IMR-90 (cell line): ENCODE data around the gene ERRFI1. TPM values are rescaled to one million over a fixed set of nuclear protein-coding genes. Genes with fewer than 3 reads are reported as not detected.

ENCODE experiments used
- CEBPB ChIP-seq: IDR thresholded peaks from 2 replicates; pipeline ENCODE4 v1.6.1; 2012; ENCODE audit warnings: low read depth, low read length, improper control_type of control experiment
- CHD1 ChIP-seq: IDR thresholded peaks from 2 replicates; pipeline ENCODE4 v1.6.1; 2012; ENCODE audit warnings: low read depth, low read length, improper control_type of control experiment
- FOS ChIP-seq: fragments of 150-350 bp; IDR thresholded peaks from 2 replicates; pipeline ENCODE4 v1.6.1; 2016; ENCODE audit warnings: low read depth, low read length
- MAZ ChIP-seq: IDR thresholded peaks from 2 replicates; pipeline ENCODE4 v1.6.1; 2012; ENCODE audit warnings: low read depth, mild to moderate bottlenecking, low read length, improper control_type of control experiment, moderate library complexity, borderline replicate concordance
- POLR2A ChIP-seq: IDR thresholded peaks from 2 replicates; pipeline ENCODE4 v1.6.1; 2012; ENCODE audit warnings: mild to moderate bottlenecking, low read depth, low read length
- SMC3 ChIP-seq: fragments of 150-350 bp; IDR thresholded peaks from 2 replicates; pipeline ENCODE4 v1.6.1; 2016; ENCODE audit warnings: low read depth, mild to moderate bottlenecking, antibody characterized with exemption, low read length, moderate library complexity
- polyA plus RNA-seq, 3 experiments: library from polyadenylated mRNA; depleted of rRNA; stranded (reverse); fragments of >200 nt; gene quantifications; 2 replicates each; pipeline ENCODE4 v1.2.3, GENCODE V29; 2012; ENCODE audit warnings: low replicate concordance in 1 of 3
- total RNA-seq: library from RNA; depleted of rRNA; stranded (reverse); fragments of >200 nt; gene quantifications from 2 replicates; pipeline ENCODE4 v1.2.3, GENCODE V29; 2012

The ERRFI1 gene
- total and polyA plus RNA-seq, 2 of the 4 experiments (the other 2 are of a cell fraction) = 101 to 145 TPM

DNA sequence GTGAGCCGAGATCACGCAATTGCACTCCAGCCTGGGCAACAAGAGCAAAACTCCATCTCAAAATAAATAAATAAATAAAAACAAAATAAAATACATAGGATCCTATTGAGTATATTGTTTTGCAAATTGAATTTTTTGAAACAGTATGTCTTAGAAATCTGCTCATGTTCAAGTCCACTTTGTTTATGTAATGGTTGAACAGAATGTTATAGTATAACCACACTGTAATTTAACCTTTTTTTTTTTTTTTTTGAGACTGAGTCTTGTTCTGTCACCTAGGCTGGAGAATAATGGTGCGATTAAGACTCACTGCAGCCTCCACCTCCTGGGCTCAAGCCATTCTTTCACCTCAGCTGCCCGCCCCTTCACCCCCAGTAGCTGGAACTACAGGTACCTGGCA, 33.2 kb downstream of the ERRFI1 start (continued):
- TF ChIP-seq CHD1 = no peak
- TF ChIP-seq POLR2A = no peak
- TF ChIP-seq FOS = no peak
- no peak for TF ChIP-seq CEBPB
- TF ChIP-seq SMC3 = no peak
- TF ChIP-seq MAZ = no peak
